Measurements from ENCODE around the gene ALDH1B1. TPM values are rescaled to one million over a fixed set of nuclear protein-coding genes. Genes with fewer than 3 reads are reported as not detected.

Gene ALDH1B1
- total RNA-seq, 1 donor from 2014 or later, result 32.1 TPM

- peaks cover 27% of the 10 kb centered on the region for H3K4me1 Mint-ChIP-seq (ENCODE audit: low read depth)
- H3K4me3 Mint-ChIP-seq (ENCODE audit: low read depth), result no peak overlapping the region
- H3K27ac Mint-ChIP-seq, result peak overlapping the region; percentile 26
- TF ChIP-seq CTCF (IDR thresholded peaks at IDR 0.05; ENCODE audit: unreplicated experiment), result no peak
- H3K36me3 Mint-ChIP-seq (ENCODE audit: insufficient read depth), result no peaks in the 10 kb centered on the region
- no peak for DNase-seq (ENCODE audit: low spot score, unreplicated experiment)
- H3K9me3 Mint-ChIP-seq (ENCODE audit: low read depth), result no peaks in the 10 kb centered on the region
- peaks cover 2% of the 10 kb centered on the region for H3K27me3 Mint-ChIP-seq
Observed at GRCh38 chr9:38439291-38439915, 46.9 kb downstream of the ALDH1B1 start.

GRCh38 chr9:38439916-38440301 is 47.4 kb downstream of the ALDH1B1 start:
- no peak overlapping the region for H3K27ac Mint-ChIP-seq
- H3K4me1 Mint-ChIP-seq (ENCODE audit: low read depth), result peaks cover 23% of the 10 kb centered on the region
- no peaks in the 10 kb centered on the region for H3K9me3 Mint-ChIP-seq (ENCODE audit: low read depth)
- peaks cover 2% of the 10 kb centered on the region for H3K27me3 Mint-ChIP-seq
- no peak for DNase-seq (ENCODE audit: low spot score, unreplicated experiment)
- H3K4me3 Mint-ChIP-seq (ENCODE audit: low read depth), result no peak overlapping the region
- no peak for TF ChIP-seq CTCF (IDR thresholded peaks at IDR 0.05; ENCODE audit: unreplicated experiment)
- no peaks in the 10 kb centered on the region for H3K36me3 Mint-ChIP-seq (ENCODE audit: insufficient read depth)

GRCh38 chr9:38440516-38440915 is 48.0 kb downstream of the ALDH1B1 start:
- Mint-ChIP-seq H3K27ac (no peak overlapping the region), H3K4me3 (ENCODE audit: low read depth) (no peak overlapping the region), H3K4me1 (ENCODE audit: low read depth) (peaks cover 21% of the 10 kb centered on the region), H3K36me3 (ENCODE audit: insufficient read depth) (no peaks in the 10 kb centered on the region), H3K27me3 (peaks cover 2% of the 10 kb centered on the region), H3K9me3 (ENCODE audit: low read depth) (no peaks in the 10 kb centered on the region)
- no peak for DNase-seq (ENCODE audit: low spot score, unreplicated experiment)
- no peak for TF ChIP-seq CTCF (IDR thresholded peaks at IDR 0.05; ENCODE audit: unreplicated experiment)

- no peak for TF ChIP-seq CTCF (IDR thresholded peaks at IDR 0.05; ENCODE audit: unreplicated experiment)
- Mint-ChIP-seq H3K9me3 (ENCODE audit: low read depth) (no peaks in the 10 kb centered on the region), H3K4me3 (ENCODE audit: low read depth) (no peak overlapping the region), H3K36me3 (ENCODE audit: insufficient read depth) (no peaks in the 10 kb centered on the region), H3K4me1 (ENCODE audit: low read depth) (peaks cover 21% of the 10 kb centered on the region), H3K27ac (no peak overlapping the region), H3K27me3 (peaks cover 2% of the 10 kb centered on the region)
- no peak for DNase-seq (ENCODE audit: low spot score, unreplicated experiment)
Observed at GRCh38 chr9:38441347-38442085, 49.0 kb downstream of the ALDH1B1 start.

- Mint-ChIP-seq H3K27me3 (peaks cover 6% of the 10 kb centered on the region), H3K9me3 (ENCODE audit: low read depth) (no peaks in the 10 kb centered on the region), H3K4me1 (ENCODE audit: low read depth) (peaks cover 14% of the 10 kb centered on the region), H3K27ac (peak overlapping the region; percentile 23), H3K36me3 (ENCODE audit: insufficient read depth) (no peaks in the 10 kb centered on the region), H3K4me3 (ENCODE audit: low read depth) (no peak overlapping the region)
- no peak for DNase-seq (ENCODE audit: low spot score, unreplicated experiment)
- TF ChIP-seq CTCF (IDR thresholded peaks at IDR 0.05; ENCODE audit: unreplicated experiment), result no peak
Observed at GRCh38 chr9:38442473-38443096, 50.1 kb downstream of the ALDH1B1 start.

Measured in progenitor cell of endocrine pancreas (in vitro differentiated cells).